Occipital lobe (tissue), 2 donors: ENCODE results near the gene TAGAP. TPM values are rescaled to one million over a fixed set of nuclear protein-coding genes. Genes with fewer than 3 reads are reported as not detected.

Source experiments
- DNase-seq: peaks from one replicate; lab custom pipeline; 2025; lab: John Stamatoyannopoulos, UW
- total RNA-seq: library from RNA; depleted of rRNA; stranded (reverse); fragments of >200 nt; gene quantifications from one replicate; pipeline ENCODE4 v1.2.3, GENCODE V29; 2014

Gene TAGAP
- total RNA-seq, 1 donor from 2014 or later = 1.4 TPM

DNA sequence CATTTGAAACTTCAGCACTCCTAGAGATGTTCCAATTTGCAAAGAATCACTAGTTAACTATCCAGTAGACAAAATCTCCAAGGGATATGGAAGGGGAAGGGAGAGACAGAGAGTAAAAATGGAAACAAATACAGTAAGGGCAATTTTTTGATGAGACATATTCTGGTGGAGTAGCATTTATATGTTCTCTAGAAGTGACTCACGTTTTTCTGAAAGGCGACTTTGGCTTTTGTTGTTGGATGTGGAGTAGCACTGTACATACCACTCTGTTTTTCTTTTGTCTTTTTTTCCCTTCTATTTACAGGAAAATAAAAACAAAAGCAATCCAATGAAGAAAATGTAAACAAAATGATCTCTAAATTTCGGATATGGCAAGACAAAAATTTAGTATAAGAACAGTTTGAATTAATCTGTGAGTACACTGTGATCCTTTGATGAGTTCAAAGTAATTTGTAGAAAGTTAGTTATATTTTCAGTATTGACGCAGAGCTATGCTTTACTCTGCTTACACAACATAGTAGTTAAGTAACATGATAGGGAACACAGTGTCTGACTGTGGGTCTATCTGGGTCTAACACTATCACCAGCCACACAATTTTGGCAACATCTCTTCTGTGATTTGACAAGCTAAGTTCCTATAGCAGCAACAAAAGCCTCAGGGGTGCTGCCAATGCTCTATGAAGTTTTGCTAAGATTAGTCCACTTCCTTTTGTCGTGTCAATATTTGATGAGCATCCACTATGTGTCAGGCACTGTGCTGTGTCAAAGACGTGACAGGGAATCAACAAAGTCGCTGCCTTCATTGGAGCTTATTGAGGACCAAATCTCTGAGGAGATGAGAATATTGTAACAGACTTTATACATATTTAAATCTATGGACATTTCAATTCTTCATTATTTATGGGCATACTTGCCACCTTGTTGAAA, 27.3 kb upstream of the TAGAP start:
- no peak for DNase-seq

DNA sequence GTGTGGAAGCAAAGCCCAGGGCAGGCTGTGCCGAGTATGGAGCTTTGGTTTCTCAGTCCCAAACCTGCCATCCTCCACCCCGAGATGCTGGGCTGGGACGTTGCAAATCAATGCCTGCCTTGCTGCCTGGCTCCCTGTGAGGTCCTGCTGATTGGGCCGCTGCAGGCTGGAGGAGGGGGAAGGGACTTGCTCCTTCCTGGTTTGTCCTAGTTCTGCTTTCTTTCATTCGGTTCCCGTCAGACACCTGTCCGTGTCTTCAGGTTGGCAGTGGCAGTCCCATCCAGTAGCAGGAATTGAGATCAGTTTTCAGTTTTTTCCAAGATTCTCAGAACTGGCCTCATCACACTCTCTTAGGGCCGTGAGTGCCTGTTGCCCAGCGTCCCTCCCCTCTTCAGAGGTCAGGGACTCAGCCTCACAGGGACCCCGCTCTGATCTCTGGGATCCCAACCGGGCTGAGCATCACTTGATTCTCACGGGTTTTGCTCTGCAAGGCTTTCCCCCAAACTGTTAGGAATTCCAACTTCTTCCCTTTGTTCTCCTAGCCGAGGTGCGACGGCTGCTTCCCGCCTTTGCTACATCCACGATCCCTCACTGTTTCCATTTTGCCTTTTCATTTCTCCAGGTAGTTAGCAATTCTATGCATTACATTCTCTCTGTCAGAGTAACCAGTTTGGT, 24.2 kb upstream of the TAGAP start:
- DNase-seq = no peak

DNA sequence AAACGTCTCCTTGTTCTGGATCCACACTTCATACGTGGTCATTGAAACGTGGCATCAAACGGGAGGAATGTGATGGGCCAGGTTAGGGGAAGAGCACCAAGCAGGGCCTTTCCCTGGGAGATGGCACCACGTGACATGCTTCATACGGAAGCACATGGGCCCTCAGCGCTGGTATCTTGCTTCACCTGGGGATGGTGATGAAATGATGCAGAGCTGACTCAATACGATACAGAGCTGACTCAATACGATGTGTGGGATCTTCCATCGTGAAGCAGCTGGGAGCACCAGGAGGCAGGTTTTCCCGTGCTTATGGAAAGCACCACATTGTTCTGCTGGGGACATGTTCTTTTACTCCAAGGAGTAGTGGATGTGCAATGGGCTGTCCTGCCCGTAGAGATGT, 22.5 kb upstream of the TAGAP start:
- no peak for DNase-seq

DNA sequence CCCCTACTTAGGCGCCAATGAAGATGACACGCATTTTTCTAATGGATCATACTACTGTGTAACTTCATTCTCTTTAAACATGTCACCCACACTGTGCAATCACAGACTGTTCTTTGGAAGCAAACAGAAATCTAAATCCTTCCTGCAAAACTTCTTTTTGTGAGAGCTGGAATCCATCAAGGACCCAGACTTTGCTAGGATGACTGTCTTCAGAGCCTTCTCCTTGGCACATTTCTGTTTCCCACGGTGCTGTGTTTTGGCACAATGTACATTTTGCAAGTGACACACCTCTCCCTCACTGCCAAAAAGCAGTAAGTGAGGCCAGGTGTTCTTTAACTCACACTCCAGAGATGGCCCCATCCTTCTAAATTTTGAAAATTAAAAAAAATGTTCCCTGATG, 21.7 kb upstream of the TAGAP start:
- no peak for DNase-seq

DNA sequence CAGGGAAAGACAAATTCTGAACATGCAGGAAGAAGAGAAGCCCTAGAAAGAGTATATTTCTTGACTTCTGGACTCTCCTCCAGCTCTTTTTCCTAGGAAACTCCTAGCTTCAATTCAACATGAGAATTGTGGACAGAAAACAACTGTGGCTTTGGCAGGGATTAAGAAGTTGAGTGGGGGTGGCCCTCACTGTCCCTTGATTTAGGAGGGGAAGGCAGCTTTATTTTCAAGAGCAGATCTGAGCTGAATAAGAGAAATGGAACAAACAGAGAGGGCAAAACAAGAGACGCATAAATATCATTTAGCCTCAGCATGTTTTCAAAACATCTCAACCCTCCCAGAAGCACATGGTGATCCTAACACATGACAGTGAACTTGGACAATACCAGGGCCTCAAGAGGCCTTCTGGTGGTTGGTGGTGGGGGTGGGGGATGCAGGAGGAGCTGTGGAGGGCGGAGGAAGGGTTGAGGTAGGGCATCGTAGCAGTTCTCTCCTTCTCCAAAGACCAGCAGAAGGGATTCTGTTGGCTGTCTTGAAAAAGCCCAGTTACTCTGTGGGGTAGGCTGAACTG, 21.1 kb upstream of the TAGAP start:
- DNase-seq = no peak

DNA sequence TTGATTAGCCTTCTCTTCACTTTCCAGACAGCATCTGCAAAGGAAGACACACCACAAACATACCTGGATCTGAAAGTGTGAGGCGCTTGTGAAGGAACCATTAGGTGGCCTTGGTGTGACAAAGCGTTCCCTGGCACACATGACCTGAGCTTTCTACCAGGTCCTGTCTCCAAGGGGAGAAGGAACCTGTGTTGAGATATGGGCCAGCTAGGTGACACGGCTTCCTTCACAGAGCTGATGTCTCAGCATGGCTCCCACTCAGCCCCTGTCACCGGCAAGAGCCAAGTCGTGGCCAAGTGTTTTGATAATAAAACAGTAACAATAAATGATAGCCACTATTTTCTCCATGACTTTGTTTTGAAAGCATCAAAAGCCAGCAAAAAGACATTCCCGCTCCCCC, 20.3 kb upstream of the TAGAP start:
- no peak for DNase-seq

DNA sequence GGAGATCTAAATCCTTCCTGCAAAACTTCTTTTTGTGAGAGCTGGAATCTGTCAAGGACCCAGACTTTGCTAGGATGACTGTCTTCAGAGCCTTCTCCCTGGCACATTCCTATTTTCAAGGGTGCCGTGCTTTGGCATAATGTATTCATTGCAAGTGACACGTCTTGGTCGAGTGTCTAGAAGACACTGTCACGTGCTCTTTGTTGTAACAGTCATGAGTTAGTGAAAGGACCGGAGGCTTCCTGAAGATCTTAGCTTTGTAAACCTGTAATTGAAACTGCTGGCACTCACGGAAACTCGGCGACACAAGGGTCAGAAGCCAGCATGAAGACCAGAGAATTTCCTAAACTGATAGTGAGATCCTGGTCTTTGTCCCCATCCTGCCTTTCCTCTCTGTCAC, 19.7 kb upstream of the TAGAP start:
- DNase-seq = no peak

DNA sequence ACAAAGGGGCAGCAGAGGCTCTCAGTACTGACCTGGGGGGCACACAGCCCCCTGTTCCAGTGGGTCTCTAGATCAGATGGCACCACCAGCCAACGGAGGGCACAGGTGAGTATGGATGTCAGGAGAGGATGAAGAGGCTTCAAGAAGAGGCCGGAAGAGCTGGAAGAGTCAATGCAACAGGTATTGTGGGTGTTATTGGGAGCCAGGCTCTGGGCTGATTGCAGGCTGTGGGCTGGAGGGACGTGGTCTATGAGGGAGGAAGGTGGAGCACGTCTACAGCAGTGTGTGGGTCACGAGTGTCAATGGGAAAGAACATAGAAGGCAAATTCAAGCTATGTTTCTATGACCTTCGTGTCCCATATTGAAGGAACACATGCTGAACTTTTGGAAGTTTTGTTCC, 18.8 kb upstream of the TAGAP start:
- DNase-seq = no peak

DNA sequence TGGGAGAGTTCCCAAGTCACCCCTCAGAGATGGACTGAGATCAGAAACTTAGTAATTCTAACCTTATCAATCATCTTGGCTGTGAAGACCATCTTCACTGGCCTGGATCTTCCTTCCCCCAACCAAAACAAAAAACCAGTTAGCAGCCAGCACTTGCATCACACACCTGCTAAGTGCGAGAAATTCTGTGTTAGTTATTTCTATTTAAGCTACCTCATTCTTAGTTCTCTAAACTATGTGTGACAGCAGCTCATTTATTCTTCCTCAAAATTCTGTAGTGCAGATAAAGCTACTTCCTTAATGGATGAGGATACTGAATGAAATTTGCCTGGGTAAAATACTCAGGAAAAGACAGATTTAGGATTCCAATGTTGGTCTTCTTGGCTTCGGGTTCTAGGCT, 18.2 kb upstream of the TAGAP start:
- DNase-seq = no peak

DNA sequence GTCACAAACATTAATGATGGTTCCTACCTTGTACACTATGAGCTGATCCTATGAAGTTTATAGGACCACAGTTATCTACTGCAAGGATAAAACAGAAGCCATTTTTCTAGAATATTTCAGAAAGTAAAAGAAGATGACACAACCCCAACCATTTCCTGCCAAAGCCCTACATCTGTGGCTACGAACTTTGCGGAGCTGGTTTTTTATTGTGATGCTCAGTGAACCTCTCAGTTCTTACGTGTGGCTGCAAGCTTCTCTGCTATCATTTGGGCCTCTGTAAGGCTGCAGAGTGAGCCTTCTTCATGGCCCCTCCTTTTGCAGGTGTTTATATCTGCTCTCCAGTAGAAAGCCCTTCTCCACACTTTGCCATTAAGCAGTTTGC, 17.8 kb upstream of the TAGAP start:
- DNase-seq = no peak

DNA sequence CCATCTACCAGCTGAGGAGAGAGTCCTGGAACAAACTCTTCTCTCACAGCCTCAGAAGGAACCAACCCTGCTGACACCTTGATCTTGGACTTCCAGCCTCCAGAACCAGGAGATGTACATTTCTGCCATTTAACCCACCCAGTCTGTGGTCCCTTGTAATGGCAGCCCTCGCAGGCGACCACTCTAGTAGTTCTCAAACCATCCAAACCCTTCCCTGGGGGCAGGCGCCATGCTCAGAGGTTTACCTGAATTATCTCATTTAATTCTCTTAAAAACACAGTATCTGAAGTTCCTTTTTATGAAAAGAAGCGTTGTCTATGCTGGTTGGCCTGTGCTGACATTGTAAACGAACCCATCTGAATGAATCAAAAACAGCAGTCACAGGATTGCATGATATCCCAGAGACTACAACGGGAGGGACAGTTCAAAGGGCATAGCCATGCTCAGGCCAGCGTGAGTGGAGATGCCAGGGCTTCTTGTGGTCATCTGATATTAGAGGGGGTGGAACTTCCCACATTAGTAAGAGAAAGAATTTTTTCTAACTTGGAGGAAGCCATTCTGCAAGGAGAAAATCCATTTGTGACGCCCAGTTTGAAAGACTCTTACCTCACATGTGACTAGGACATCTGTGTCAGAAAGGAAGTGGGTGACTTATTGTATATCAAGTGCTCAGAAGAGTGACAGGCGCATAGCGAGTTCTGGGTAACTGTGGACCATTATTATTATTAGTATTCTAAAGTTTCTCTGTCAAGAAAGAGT, 17.2 kb upstream of the TAGAP start:
- no peak for DNase-seq

DNA sequence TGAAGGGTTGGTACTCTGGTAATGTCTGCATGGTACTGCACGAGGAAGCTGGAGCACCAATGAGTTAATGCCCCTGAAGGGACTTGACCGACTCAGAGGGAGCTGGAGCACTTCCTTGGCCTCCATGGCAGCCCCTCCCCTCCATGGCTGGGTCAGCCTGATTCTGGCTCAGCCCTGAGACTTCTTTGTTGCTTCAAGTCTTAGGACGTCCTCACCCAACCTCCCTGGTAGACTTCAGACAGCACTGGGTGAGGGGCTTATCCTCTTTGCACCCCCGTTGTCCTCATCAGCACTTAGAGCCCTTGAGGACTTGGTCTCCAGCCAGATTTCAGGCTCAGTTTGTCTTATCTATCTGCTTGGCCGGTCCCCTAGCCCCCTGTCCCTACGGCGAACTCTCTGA, 16.4 kb upstream of the TAGAP start:
- no peak for DNase-seq

DNA sequence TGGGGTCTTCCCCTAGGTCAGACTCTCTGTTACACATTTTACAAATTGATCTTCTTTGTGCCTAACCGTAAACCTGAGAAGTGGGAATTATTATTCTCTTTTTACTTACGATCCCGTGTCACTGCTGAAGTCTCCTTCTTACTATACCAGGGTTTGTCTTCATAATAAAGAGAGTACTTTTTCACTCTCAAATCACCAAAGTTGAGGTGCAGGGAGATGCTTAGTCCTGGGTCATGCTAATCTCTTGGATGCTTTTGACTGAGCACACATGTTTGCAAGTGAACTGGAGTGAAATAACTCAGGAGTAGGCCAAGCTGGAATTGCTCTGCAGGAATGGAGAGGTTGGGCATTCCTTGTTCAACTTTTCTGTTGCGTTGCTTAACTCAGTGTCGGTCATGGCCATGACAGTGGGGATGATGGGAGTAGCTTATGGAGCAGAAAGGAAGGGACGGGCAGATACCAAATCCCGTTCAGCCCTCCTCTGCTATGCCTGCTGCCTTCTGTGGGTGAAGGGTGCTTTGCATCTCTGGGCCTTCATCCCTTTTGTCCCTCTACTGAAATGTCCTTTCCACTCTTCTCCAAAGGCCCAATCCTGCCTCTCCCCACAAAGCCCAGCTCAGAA, 15.2 kb upstream of the TAGAP start:
- no peak for DNase-seq

DNA sequence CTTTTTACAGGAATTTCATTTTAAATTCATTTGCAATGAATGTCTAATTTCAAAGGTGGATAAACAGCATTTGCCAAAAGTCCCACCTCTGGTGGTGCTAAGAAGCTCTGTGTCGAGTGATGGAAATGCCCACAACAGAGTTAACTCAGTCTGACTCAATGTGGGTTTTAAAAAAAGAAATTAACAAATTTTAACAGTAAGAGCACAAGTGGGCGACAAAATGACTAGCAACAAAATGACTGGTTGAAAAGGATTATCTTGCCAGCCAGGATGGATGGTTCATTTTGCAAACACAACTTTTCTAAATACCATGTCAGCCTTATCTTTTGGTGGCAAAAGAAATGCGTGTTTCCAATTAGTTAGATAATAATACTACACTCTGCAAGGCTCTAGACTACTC, 14.3 kb upstream of the TAGAP start:
- DNase-seq = no peak

DNA sequence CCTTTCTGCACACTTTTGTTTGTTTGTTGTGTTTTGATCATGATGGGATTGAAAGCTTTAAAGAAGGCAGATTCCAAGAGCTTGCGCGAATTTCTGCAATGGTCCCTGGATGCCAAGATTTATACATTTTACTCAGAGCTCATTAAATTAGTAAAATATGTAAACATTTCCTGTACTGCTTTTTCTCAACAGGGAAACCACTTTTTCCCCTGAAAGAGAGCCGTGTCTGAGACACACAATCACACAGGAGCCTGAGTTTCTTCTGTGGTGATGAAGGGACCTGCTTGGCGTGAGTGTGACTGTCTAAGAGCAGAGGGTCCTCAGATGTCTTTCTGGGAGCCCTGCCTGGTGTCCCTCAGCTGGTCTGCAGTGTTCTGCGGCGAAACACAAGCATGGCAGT, 12.1 kb upstream of the TAGAP start:
- no peak for DNase-seq

DNA sequence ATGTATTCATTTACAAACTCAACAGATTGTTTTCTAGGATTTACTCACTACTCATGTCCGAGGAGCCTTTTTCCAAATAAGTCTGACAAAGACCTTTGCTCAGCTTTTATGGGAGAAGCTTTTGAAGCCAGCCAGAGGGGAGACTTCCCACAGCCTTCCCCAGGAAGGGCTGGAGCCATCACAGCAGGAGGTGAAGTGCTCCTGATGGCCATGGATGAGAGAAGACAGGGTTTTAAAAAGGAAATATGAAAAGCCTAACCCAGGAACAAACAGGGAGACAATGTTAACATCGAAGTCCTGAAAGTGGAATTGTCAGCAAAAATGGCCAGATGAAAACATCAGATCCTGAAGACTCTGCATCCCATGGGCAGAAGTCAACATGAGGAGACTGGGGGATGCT, 11.6 kb upstream of the TAGAP start:
- no peak for DNase-seq

DNA sequence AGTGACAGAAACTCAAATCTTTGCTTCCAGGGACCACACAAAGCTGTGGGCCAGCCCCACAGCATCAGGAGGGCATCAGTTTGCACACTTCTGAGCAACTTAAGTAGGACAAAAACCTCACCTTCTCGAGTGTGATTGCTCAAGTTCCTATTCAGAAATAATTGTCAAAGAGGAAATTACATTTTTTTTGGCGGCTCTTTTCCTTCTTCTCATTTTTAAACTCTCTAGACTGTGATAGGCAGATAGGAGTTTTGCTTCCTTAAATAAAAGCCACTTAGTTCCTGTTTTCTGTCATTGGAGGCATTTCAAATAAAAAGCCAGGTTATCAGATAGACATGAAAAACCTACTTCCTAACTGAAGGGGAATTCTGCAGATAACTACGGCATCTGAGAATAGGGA, 11.2 kb upstream of the TAGAP start:
- DNase-seq = no peak

DNA sequence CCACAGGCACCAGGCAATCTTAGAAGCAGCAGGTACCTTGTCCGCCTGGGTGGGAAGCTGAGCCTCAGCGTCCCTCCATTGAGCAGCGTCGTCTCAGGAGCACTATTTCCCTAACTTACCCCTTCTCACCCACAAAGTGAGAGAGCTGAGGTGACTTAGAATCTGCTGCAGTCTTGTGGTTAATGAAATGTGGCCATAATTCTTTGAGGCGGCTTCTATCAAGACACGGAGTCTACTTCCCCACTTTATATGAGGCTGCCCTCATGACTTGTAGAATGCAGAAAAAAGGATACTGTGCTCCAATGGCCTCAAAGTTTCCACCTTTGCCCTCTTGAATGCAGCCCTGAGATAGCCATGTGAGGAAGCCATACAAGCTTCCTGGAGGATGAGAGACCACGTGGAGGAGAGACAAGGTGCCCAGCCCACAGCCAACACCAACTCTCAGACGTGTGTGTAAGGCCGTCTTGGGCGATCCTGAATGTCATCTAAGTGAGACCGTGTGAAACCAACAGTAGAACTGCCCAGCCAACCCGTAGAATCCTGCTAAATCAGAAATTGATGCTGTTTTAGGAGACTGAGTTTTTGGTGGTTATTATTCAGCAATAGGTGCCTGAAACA, 9.1 kb upstream of the TAGAP start:
- DNase-seq = no peak

DNA sequence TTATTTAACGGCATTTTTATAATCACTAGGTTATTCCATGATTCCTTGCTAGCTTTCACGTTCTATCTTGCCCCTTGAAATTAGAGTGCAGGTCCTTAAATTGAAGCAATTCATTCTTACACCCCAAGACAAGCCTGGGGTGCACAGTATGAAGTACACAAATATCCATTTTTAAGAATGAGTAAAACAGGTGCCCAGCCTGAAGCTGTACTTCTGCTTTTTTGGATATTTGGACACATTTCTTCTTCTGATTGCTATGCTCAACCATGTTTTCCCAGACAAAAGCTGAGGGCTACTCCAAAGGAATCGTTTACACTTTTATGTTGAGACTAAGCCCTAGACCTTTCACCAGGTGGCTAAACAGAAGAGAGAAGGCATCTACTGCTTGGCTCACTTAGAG, 7.9 kb upstream of the TAGAP start:
- DNase-seq = no peak

DNA sequence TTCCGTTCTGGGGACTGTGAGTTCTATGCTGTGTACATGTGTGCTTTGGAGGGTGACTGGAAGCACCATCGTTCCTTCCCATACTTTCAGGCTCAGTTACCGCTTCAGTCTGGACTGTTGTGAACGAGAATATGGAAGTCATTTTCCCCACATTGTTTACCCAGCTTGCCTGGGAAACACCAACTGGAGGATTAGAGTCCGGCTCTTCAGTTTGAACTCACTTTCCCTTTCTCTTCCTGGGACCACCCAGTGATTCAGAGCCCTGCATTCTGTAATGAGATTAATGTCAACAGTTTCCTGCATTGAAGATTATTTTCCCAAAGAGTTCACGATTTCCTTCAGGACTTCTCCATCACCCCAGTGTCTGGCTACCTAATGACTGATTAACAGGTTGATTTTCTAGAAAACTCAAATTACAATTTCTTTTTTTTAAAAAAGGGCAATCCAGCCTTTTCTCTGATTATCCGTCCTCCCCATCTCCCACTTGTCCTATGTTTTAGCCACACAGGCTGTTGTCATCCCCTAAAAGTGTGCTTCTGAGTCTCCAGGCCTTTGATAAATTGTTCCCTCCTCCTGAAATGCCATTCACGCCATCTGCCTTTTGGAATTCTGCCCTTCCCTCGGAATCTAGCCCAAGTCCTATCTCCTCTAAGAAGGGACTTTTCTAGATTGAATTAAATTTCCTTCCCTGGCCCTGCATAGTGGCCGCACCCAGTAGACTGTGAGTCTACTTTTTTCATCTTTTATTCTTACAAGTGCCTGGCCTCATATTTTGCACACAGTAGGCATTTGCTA, 3.3 kb upstream of the TAGAP start:
- DNase-seq = no peak
